GM12874 (cell line): ENCODE results near the gene MAN1C1.

Experiments
- CTCF ChIP-seq: IDR thresholded peaks from 2 replicates; pipeline ENCODE4 v1.5.1; 2011; ENCODE audit warnings: low read depth, mild to moderate bottlenecking, control low read depth, low read length, moderate library complexity; ENCODE audit not compliant: insufficient read depth

The MAN1C1 gene

DNA sequence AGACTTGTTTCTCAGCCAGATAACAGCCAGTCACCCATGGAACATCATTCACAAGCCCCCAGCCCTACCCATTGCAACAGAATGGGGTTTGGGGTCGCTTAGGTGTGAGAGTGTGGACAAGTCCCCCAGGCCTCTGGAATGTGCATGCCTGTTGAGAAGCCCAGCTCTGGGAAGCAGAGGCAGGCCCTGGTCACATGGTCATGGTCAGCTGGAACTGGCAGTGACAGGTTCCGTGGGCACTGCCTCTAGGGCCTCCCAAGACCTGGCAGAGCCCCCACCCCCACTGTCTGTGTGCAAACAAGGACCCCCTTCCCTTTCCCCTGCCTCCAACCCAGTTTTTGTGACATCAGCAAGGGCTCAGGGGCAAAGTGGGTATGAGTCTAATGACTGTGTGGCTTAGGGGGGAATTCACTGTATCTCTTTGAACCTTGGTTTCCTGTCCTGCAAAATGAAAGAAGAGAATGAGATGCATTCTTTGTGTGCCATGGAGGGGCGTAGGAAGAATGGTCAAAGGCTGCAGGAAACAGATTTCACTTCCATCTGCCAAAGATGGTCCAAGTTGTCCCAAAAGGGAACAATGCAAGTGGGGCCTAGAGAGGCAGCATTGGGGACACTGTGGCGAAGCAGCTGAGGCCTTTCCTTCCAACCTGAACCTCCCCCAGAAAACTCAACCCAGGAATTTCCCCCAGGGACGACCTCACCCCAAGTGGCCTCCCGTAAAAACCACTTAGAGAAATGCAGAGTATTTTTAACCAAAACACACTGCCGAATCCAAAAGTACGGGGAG, 148.7 kb downstream of the MAN1C1 start:
- TF ChIP-seq CTCF = no peak

DNA sequence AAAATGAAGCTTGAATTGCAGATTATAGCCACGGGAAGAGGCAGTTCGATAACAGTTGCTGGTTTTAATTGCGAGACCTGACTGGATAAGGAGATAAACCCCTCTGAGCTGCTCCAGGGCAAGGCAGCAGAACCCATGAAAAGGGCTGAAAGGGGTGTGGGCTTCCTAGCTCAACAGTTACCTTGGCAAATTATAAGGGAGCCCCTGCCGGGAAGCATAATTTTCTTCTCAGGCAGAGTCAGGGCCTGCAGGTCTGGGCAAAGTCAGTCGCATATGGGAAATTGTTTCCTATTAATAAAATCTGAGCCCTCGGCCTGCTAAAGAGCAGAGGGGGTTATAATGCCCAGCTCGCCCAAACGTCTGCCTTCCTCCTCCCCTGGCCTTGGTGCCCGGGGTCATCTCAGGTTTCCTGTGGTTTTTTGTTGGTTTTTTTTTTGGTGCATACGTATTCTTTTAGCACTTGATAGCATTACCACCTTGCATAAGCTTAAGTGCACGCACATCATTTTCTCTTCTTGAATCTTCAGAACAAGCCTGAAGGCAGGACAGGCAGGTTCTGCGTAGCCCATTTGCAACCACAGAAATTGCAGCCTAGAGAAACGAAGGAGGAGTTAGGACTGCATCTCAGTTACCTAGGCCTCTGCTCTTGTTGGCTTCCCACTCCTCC, 149.5 kb downstream of the MAN1C1 start:
- no peak for TF ChIP-seq CTCF

GRCh38 chr1:25766721-25767436, 150.3 kb downstream of the MAN1C1 start:
- TF ChIP-seq CTCF = no peak

DNA sequence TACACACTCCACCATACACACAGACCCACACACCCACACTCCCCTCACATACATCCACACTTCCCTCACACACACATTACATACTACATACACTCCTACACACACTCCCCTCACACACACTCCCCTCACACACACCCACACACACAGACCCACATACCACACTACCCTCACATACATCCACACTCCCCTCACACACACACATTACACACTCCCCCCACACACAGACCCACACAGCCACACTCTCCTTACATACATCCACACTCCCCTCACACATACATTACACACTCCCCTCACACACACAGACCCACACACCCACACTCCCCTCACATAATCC, 150.8 kb downstream of the MAN1C1 start:
- TF ChIP-seq CTCF = no peak

- TF ChIP-seq CTCF = no peak
Observed at GRCh38 chr1:25768999-25769398, 152.4 kb downstream of the MAN1C1 start.

DNA sequence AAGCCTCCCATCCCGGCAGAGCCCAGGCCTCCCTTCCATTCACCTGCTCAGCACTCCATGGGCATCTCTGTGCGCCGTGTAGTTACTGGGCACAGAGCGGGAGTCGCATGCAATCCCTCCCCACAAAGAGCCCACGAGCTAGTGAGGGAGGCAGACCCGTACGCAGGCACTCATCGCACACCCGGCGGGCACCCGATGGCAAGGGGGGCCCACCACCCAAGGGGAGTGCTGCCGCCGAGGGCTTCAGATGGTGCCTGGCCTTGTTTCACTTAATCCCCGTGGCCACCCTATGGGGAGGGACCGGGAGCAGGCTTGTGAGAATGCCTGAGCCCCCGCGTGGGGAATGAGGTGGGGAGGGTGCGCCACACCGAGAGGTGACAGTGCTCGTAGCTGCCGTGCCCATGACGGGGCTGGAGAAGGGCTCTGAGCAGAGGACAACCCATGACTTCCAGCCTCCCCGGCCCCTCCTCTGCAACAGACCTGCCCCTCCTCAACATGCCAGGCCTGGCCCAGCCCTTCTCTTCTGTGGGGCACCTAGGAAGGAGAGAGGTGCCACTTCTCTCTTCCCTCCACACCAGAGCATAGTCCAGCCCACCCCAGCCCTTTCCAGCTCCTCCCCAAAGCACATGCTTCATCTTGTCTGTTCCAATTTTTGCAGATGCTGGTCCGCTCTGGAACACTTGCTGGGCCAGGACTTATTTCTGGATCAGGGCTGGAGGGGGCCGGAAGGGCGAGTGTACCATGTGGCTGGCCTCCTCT, 153.2 kb downstream of the MAN1C1 start:
- no peak for TF ChIP-seq CTCF
